PC-3 (cell line): ENCODE measurements around the gene INCA1. TPM values are rescaled to one million over a fixed set of nuclear protein-coding genes. Genes with fewer than 3 reads are reported as not detected.

Experiments used
- ATAC-seq: fragments of 200-7000 bp; cut with Tn5 transposase; 2 replicates; pipeline ENCODE4 v1.9.1; 2020; ENCODE audit warnings: mild to moderate bottlenecking, moderate library complexity
- BruUV-seq: library from RNA; stranded (reverse); fragments of 400-500 nt; replicated peaks from 2 replicates; lab custom pipeline; 2021; lab: Mats Ljungman, UMichigan
- CTCF ChIA-PET: fragments of 300-600 bp; sonication (Branson Sonifier 250); formaldehyde crosslinking; loops from one replicate; lab custom pipeline; 2022; ENCODE audit warnings: antibody characterized with exemption; lab: Charles Lee
- POLR2A ChIA-PET: fragments of 300-600 bp; sonication (Branson Sonifier 250); formaldehyde crosslinking; loops from one replicate; lab custom pipeline; 2022; ENCODE audit warnings: antibody characterized with exemption; ENCODE audit not compliant: unreplicated experiment; lab: Charles Lee
- DNase-seq: peaks from one replicate; pipeline ENCODE4 v3.0.0-alpha.2; 2015
- H2AFZ ChIP-seq: fragments of 300-600 bp; sonication (generic); 2 replicates; pipeline ENCODE4 v1.6.0; 2016; ENCODE audit warnings: antibody characterized with exemption, low read length
- H3F3A ChIP-seq: fragments of 300-600 bp; sonication (generic); one replicate; pipeline ENCODE4 v1.6.0; 2017; ENCODE audit warnings: antibody characterized with exemption, low read length, control low read depth, mild to moderate bottlenecking; ENCODE audit not compliant: unreplicated experiment
- H3K27ac ChIP-seq: fragments of 300-600 bp; sonication (generic); 2 replicates; pipeline ENCODE4 v1.5.1; 2016; ENCODE audit warnings: mild to moderate bottlenecking, low read length
- H3K27me3 ChIP-seq: fragments of 300-600 bp; sonication (generic); 2 replicates; pipeline ENCODE4 v1.6.1; 2016; ENCODE audit warnings: low read length, mixed read lengths
- H3K36me3 ChIP-seq: fragments of 300-600 bp; sonication (generic); 2 replicates; pipeline ENCODE4 v1.6.1; 2016; ENCODE audit warnings: low read depth, mixed run types, low read length, mixed read lengths
- H3K4me1 ChIP-seq: fragments of 300-600 bp; sonication (generic); 2 replicates; pipeline ENCODE4 v1.5.1; 2016; ENCODE audit warnings: low read length; ENCODE audit not compliant: insufficient read depth
- H3K4me2 ChIP-seq: fragments of 300-600 bp; sonication (generic); 2 replicates; pipeline ENCODE4 v1.6.0; 2016; ENCODE audit warnings: low read length
- H3K4me3 ChIP-seq: fragments of 300-600 bp; sonication (generic); 2 replicates; pipeline ENCODE4 v1.5.1; 2016; ENCODE audit warnings: mild to moderate bottlenecking, low read length, mixed read lengths
- H3K79me2 ChIP-seq: fragments of 300-600 bp; sonication (generic); 2 replicates; pipeline ENCODE4 v1.6.1; 2017; ENCODE audit warnings: low read length, mixed read lengths
- H3K9ac ChIP-seq: fragments of 300-600 bp; sonication (generic); 2 replicates; pipeline ENCODE4 v1.6.0; 2016; ENCODE audit warnings: mild to moderate bottlenecking, low read length
- H3K9me2 ChIP-seq: fragments of 300-600 bp; sonication (generic); replicated peaks from 2 replicates; pipeline ENCODE4 v1.6.1; 2016; ENCODE audit warnings: mixed run types, low read length, mixed read lengths
- H3K9me3 ChIP-seq: fragments of 300-600 bp; sonication (generic); 2 replicates; pipeline ENCODE4 v1.6.1; 2016; ENCODE audit warnings: low read length, mixed read lengths
- H4K20me1 ChIP-seq: fragments of 300-600 bp; sonication (generic); 2 replicates; pipeline ENCODE4 v1.6.1; 2016; ENCODE audit warnings: low read length, mixed read lengths
- CTCF ChIP-seq: fragments of 300-600 bp; sonication (generic); conservative IDR thresholded peaks from 2 replicates; pipeline ENCODE4 v1.5.1; 2017; ENCODE audit warnings: antibody characterized with exemption, low read depth, mild to moderate bottlenecking, low read length
- EZH2 ChIP-seq: fragments of 300-600 bp; sonication (generic); IDR thresholded peaks from one replicate; pipeline ENCODE4 v1.6.1; 2017; ENCODE audit warnings: antibody characterized with exemption, mild to moderate bottlenecking, low read length; ENCODE audit not compliant: unreplicated experiment
- EZH2phosphoT487 ChIP-seq: fragments of 300-600 bp; sonication (generic); IDR thresholded peaks from 2 replicates; pipeline ENCODE4 v1.6.1; 2018; ENCODE audit warnings: mild to moderate bottlenecking, antibody characterized with exemption, low read length, borderline replicate concordance
- intact Hi-C: fragments of 100-400 bp; cut with micrococcal nuclease; formaldehyde crosslinking; loops from 2 replicates; pipeline ENCODE4 v1.9.0; 2023
- total RNA-seq: library from RNA; depleted of rRNA; stranded (reverse); fragments of >200 nt; gene quantifications from 2 replicates; pipeline ENCODE4 v1.2.3, GENCODE V29; 2014

INCA1 gene
- total RNA-seq, 1 experiment from 2014 or later = not detected

GRCh38 chr17:5003214-5003867 is 6.0 kb upstream of the INCA1 start:
- Histone ChIP-seq H3K27me3 (no peaks in the 10 kb centered on the region), H3K4me3 (no peak overlapping the region), H3K9me3 (no peaks in the 10 kb centered on the region), H3K36me3 (peaks cover 9% of the 10 kb centered on the region), H3K27ac (no peak overlapping the region), H3K9me2 (no peaks in the 10 kb centered on the region), H3F3A (no peaks in the 10 kb centered on the region), H3K4me2 (no peak overlapping the region), H3K4me1 (0 out of 2 replicates have a peak, but pooled peaks cover 9% of the 10 kb centered on the region), H4K20me1 (no peaks in the 10 kb centered on the region), H3K79me2 (peaks cover 23% of the 10 kb centered on the region), H2AFZ (no peak overlapping the region), H3K9ac (no peak overlapping the region)
- BruUV-seq = no TSS peak
- intact Hi-C loops = no loop called here
- DNase-seq (no peak), ATAC-seq (no peak)
- TF ChIP-seq EZH2phosphoT487 (no peak), EZH2 (no peak), CTCF (no peak)
- POLR2A ChIA-PET = no interaction called here
- CTCF ChIA-PET = no interaction called here

- H3F3A ChIP-seq = no peaks in the 10 kb centered on the region
- H3K4me3 ChIP-seq = no peak overlapping the region
- H3K4me2 ChIP-seq = no peak overlapping the region
- H3K9ac ChIP-seq = no peak overlapping the region
- DNase-seq (no peak), ATAC-seq (no peak)
- H3K9me2 ChIP-seq = no peaks in the 10 kb centered on the region
- H3K27ac ChIP-seq = no peak overlapping the region
- CTCF ChIA-PET = no interaction called here
- H4K20me1 ChIP-seq = no peaks in the 10 kb centered on the region
- no peaks in the 10 kb centered on the region for H3K27me3 ChIP-seq
- peaks cover 9% of the 10 kb centered on the region for H3K36me3 ChIP-seq
- H3K79me2 ChIP-seq = peaks cover 27% of the 10 kb centered on the region
- intact Hi-C loops = no loop called here
- no TSS peak for BruUV-seq
- POLR2A ChIA-PET = no interaction called here
- H3K4me1 ChIP-seq = 0 out of 2 replicates have a peak, but pooled peaks cover 9% of the 10 kb centered on the region
- TF ChIP-seq EZH2 = no peak
- no peak overlapping the region for H2AFZ ChIP-seq
- no peaks in the 10 kb centered on the region for H3K9me3 ChIP-seq
These were observed 4.9 kb upstream of the INCA1 start for GRCh38 chr17:5002121-5002788.

GRCh38 chr17:5000237-5000639 is 2.9 kb upstream of the INCA1 start:
- Histone ChIP-seq H3K36me3 (peaks cover 9% of the 10 kb centered on the region), H3F3A (no peaks in the 10 kb centered on the region), H3K4me3 (no peak overlapping the region), H3K27me3 (no peaks in the 10 kb centered on the region), H3K4me1 (0 out of 2 replicates have a peak, but pooled peaks cover 9% of the 10 kb centered on the region), H3K9ac (no peak overlapping the region), H3K4me2 (no peak overlapping the region), H2AFZ (no peak overlapping the region), H4K20me1 (no peaks in the 10 kb centered on the region), H3K9me2 (no peaks in the 10 kb centered on the region), H3K79me2 (peaks cover 27% of the 10 kb centered on the region), H3K9me3 (no peaks in the 10 kb centered on the region), H3K27ac (no peak overlapping the region)
- DNase-seq (no peak), ATAC-seq (no peak)
- BruUV-seq = no TSS peak
- ChIA-PET POLR2A (no interaction called here), CTCF (no interaction called here)
- intact Hi-C loops = no loop called here
- TF ChIP-seq EZH2phosphoT487 = no peak
- TF ChIP-seq CTCF = no peak
- TF ChIP-seq EZH2 = no peak
